Activated effector memory CD4-positive, alpha-beta T cell treated with anti-CD3 and anti-CD28 coated beads, Interleukin-2, amount 50 U/mL, for 16 hours (primary cell): ENCODE measurements around the gene ARMC9.

ENCODE experiments used
- DNase-seq: peaks from one replicate; pipeline ENCODE4 v3.0.0-alpha.2; 2020

Gene ARMC9

GRCh38 chr2:231182513-231182899, 15.9 kb upstream of the ARMC9 start:
- no peak for DNase-seq

- no peak for DNase-seq
These were observed 14.6 kb upstream of the ARMC9 start for GRCh38 chr2:231183851-231184250.

- DNase-seq = no peak
These were observed 14.1 kb upstream of the ARMC9 start for GRCh38 chr2:231184319-231184718.

GRCh38 chr2:231185050-231185725, 13.2 kb upstream of the ARMC9 start:
- DNase-seq = no peak

- no peak for DNase-seq
These were observed 12.5 kb upstream of the ARMC9 start for GRCh38 chr2:231185886-231186285.

- no peak for DNase-seq
These were observed 12.1 kb upstream of the ARMC9 start for GRCh38 chr2:231186325-231186724.

- DNase-seq = no peak
These were observed 10.5 kb upstream of the ARMC9 start for GRCh38 chr2:231187736-231188505.

- DNase-seq = no peak
These were observed 9.8 kb upstream of the ARMC9 start for GRCh38 chr2:231188506-231189170.

GRCh38 chr2:231189171-231189530, 9.3 kb upstream of the ARMC9 start:
- no peak for DNase-seq

- DNase-seq = no peak
These were observed 8.6 kb upstream of the ARMC9 start for GRCh38 chr2:231189571-231190495.

- DNase-seq = no peak
These were observed 7.8 kb upstream of the ARMC9 start for GRCh38 chr2:231190531-231191197.

- DNase-seq = no peak
These were observed 6.2 kb upstream of the ARMC9 start for GRCh38 chr2:231191896-231192872.

GRCh38 chr2:231193216-231193615, 5.2 kb upstream of the ARMC9 start:
- DNase-seq = no peak

GRCh38 chr2:231196592-231196991, 1.8 kb upstream of the ARMC9 start:
- peak; percentile 13 for DNase-seq

- peak; percentile 21 for DNase-seq
These were observed 1.2 kb upstream of the ARMC9 start for GRCh38 chr2:231197196-231197595.

GRCh38 chr2:231197706-231198290, 633 bp upstream of the ARMC9 start:
- peak; percentile 62 for DNase-seq

GRCh38 chr2:231199219-231199618, 788 bp downstream of the ARMC9 start:
- no peak for DNase-seq

- no peak for DNase-seq
These were observed 2.5 kb downstream of the ARMC9 start for GRCh38 chr2:231200805-231201474.

GRCh38 chr2:231201475-231201814, 3.0 kb downstream of the ARMC9 start:
- no peak for DNase-seq

GRCh38 chr2:231203087-231203486, 4.7 kb downstream of the ARMC9 start:
- no peak for DNase-seq
